ENCODE results near the gene CUX1.
"Not testable (repeated sequence)": the region's sequence is repeated elsewhere in the genome, so short reads cannot be mapped to it uniquely, and the experiment has no call there.

Gene CUX1

GRCh38 chr7:101854084-101854865, 36.8 kb downstream of the CUX1 start:
- no peak for DNase-seq

- DNase-seq, result peak; percentile 24 to 63 (median 38)
These were observed 39.3 kb downstream of the CUX1 start for GRCh38 chr7:101856473-101857357.

DNA sequence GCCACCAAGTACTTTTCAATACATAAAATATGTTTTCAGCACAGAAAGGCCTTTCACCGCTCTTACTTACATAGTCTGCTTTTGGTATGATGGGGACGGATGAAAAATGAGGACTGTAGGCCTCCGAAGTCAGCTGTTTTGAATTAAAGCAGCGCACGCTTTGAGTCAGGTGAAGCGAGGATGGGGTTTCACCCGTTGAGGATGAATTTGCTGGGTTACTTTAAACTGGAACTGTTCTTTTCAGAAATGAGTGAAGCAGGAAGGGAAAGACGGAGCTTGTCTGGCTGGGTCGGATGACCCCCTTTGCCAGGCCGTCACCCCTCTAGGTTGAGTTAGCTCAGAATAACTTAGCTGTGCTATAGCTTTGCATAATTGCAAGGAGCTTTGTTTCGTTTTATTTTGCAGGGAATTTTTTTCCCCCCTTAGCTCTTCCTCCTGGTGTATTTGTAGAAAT, 40.0 kb downstream of the CUX1 start:
- no peak for DNase-seq

GRCh38 chr7:101858437-101859385, 41.3 kb downstream of the CUX1 start:
- DNase-seq, result no peak

- no peak for DNase-seq
These were observed 42.1 kb downstream of the CUX1 start for GRCh38 chr7:101859411-101860106.

GRCh38 chr7:101860316-101861217, 43.1 kb downstream of the CUX1 start:
- DNase-seq, result no peak

DNA sequence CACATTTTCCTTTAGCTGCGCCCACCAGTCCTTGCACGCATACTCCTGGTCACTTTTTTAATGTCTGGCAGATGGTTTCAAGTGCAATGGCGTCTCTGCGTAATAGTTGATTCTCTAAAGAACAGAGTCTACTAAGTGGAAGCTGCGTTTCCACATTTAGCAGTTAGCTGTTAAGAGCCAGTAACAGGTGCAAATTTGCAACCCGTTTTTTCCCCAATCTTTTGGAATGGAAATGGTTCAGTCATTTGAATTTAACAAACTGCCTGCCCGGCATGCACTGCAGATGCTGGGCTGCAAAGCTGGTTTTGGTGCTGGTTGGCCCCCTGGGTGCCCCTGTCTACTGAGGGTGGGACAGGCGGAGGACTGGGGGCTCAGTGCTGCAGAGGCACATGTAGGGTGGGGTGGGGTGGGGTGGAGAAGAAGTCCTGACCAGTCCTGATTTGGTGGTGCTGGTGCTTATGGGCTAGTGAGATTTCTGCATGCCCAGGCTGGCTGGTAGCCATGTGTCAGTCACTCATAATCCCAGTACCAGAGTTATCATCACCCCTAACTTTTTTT, 43.9 kb downstream of the CUX1 start:
- DNase-seq, result no peak

- no peak for DNase-seq
These were observed 45.1 kb downstream of the CUX1 start for GRCh38 chr7:101862280-101863220.

DNA sequence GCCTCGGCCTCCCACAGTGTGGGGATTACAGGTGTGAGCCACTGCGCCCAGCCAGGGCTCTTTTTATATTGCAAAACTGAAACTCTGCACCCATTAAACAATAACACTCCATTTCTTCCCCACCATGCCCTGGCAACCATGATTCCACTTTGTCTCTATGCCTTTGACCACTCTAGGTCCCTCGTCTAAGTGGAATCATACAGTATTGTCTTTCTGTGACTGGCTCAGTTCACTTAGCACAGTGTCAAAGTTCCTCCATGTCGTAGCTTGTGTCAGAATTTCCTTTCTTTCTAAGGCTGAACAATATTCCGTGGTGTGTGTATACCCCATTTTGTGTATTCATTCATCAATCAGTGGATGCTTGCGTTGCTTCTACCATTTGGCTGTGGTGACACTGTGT, 46.2 kb downstream of the CUX1 start:
- no peak for DNase-seq

DNA sequence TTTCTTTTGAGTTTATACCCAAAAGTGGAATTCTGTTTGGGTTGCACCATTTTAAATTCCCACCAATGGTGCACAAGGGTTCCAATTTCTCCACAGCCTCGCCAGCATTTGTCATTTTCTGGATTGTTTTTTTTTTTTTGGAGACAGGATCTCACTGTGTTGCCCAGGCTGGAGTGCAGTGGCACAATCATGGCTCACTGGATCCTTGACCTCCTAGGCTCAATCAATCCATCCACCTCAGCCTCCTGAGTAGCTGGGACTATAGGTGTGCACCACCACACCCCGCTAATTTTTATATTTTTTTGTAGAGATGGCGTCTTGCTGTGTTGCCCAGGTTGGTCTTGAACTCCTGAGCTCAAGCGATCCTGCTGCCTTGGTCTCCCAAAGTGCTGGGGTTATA, 46.6 kb downstream of the CUX1 start:
- DNase-seq, result no peak

DNA sequence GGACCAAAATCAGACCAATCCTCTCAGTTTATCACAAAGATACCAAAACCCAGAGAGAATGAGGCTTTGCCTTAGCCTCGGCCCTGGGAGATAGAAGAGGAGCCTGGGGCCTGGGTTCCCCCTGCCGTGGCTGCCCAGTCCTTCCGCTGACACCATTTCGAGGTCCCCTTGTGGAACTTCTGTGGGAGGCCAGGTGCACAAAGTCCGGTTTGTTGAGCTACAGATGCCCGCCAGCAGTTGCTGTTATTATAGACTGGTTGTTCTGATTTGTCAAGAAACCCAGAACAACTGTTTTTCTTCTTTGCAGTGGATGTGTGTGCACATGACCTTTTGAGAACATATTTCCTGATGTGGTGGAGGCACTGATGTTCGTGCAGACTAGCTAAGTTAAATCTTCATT, 47.6 kb downstream of the CUX1 start:
- no peak for DNase-seq

- DNase-seq, result no peak
These were observed 48.0 kb downstream of the CUX1 start for GRCh38 chr7:101865455-101865854.

DNA sequence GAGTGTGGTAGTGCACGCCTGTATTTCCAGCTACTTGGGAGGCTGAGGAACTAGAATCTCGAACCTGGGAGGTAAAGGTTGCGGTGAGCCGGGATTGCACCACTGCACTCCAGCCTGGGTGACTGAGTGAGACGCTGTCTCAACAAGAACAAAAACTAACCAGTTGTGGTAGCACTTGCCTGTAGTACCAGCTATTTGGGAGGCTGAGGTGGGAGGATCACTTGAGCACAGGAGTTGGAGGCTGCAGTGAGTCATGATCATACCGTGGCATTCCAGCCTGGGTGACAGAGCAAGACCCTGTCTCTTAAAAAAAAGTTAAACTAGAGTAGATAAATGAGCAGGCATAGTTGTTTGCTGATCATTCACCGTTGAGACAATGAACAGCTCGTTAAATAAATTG, 48.9 kb downstream of the CUX1 start:
- no peak for DNase-seq

- no peak for DNase-seq
These were observed 49.8 kb downstream of the CUX1 start for GRCh38 chr7:101867265-101867664.

GRCh38 chr7:101867681-101868080, 50.3 kb downstream of the CUX1 start:
- not testable (repeated sequence) for DNase-seq

DNA sequence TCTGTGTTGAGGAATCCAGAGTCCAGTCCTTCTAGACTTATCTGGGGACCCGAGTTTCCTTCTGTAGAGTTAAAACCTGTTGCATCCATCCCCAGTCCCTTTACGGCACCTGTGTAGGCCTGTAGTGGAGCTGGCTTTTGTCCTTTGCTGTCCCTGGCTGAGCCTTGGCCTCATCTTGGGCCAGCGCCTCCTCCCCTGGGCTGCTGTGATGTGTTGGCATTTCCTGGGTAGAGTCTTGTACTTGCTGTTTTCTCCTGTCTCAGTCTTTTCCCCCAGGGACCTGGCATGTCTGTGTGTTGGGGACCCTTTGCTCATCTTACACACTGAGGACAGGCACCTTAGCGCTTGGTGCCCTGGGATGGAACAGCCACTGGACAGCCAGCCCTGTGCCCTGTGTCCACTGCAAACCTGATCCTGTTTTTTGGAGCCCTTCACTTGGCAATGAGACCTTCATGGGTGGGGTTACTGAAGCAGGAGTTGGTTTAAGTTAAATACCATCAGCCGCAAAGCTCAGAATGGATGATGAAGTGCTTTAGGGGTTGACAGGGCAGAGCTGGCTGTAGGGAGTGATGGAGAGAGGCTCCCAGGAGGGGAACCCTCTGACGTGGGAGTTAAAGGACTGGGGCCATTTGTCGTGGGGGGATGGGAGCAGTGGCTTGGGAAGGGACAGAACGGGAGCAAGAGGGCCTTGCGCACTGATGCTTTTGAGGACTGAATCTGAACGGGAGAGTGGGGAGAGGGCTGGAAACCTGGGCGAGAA, 50.9 kb downstream of the CUX1 start:
- no peak for DNase-seq

DNA sequence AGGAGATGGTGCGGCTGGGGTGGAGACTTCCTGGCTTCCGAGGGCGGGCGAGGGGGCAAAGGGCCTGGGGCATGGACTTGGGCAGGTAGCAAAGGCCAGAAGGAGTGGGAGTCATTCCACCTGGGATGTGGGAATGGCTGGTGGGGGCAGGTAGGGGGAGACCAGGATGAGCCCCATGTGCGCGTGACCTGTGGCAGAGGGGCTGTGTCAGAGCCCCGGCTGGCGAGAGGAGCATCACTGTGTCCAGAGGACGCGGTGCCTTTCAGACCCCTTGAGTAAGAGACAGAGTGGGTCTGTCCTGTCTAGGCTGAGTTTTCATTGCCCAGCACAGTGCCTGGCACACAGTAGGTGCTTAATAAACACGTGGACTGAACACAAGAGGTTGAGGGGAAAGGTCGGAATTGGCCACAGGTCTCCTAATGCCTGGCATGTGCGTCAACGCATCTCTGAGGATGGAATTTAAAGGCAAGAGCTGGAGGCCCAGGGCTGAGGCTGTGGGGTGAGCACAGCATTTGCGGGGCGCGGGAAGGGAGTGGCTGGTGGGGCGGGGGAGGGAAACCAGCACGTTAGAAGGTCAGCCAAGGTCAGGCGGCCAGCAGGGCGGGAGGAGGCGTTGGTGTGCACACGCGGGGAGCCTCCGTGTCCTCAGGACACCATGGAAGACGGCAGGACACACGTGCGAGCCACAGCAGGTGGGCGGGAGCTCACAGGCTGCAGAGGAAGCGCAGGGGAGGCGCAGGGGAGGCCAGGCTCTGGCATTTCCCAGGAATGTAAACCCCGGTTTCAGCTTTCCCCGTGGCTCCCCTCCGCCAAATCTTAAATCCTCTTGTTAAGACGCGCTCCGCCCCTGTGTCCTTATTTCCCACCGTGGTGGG, 51.8 kb downstream of the CUX1 start:
- no peak for DNase-seq

GRCh38 chr7:101869901-101870290, 52.5 kb downstream of the CUX1 start:
- DNase-seq, result no peak
